HG03108 (cell line): ENCODE results near the gene ADPRS.

ENCODE experiments used
- ATAC-seq: cut with Tn5 transposase; IDR thresholded peaks from one replicate; pipeline ENCODE4 v1.9.1; 2021; ENCODE audit warnings: moderate library complexity; ENCODE audit not compliant: unreplicated experiment

The ADPRS gene

DNA sequence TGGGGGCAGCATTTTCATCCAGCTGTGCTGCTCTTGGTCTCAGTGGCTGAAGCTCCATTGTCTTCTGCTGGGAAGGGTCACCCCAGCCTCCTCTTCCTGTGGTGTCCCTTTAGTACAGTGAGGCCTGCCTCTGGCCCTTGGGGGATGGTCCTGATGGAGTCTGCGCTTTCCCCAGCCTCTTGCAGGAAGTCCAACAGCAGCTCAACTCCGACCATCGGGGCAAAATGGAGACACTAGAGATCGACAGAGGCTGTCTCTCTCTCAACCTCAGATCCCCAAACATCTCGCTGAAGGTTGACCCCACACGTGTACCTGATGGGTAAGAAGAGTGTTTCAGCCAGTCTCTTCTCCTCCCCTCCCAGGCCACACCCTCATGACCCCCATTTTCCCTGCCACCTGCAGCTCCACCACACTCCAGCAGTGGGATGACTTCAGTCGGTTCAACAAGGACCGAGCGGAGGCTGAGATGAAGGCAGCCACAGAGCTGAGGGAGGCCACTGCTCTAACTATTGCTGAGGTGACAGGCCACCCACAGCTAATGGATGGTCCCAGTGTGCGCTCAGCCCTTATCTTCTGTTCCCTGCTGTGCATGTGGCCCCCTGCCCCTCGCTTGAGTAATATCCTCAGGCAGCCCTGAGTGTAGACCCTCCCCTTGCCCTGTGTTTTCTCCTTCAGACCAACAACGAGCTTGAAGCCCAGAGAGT, 2.0 kb upstream of the ADPRS start:
- no peak for ATAC-seq

DNA sequence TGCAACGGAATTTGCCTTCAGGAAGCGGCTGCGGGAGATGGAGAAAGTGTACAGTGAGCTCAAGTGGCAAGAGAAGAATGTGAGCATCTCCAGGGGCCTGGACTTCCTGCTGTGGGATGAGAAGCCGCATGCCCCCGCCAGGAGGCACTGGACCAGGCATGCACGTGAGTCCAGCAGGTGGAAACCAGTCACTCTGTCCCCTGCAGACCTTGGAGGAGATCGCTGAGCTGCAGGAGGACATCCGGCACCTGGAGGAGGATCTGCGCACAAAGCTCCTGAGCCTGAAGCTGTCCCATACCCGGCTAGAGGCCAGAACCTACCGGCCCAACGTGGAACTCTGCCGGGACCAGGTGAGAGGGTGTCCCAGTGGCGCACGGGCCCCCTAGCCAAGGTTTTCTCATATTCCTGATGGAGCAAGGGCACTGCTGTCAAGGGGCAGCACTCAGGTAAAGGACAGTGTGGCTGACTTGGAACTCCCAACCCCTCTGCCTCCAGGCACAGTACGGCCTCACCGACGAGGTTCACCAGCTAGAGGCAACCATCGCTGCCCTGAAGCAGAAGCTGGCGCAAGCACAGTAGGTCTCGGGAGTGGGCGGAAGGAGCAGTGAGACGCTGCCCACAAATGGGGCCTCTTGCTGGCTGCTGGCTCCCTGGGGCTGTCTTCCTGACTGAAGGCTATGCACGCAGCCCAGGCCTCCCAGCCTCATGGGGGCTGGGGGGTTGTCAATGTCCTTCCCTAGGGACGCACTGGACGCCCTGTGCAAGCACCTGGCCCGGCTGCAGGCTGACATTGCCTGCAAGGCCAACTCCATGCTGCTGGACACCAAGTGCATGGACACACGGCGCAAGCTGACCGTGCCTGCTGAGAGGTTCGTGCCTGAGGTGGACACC, 1.2 kb upstream of the ADPRS start:
- no peak for ATAC-seq

DNA sequence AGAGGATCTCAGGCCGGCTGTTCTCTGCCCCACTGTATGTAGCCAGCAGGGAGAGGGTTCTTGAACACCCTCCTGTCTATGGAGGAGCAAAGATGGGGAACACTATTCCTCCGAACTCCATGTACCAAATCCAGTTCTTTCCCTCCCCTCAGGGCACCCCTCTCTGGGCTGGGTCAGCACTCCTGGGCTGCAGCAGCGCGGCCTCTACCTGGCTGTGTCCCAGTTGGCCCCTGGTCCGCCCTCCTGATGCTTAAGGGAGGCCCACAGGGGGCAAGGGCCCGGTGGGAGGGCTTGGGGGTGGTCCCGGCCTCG, 471 bp upstream of the ADPRS start:
- ATAC-seq = no peak

DNA sequence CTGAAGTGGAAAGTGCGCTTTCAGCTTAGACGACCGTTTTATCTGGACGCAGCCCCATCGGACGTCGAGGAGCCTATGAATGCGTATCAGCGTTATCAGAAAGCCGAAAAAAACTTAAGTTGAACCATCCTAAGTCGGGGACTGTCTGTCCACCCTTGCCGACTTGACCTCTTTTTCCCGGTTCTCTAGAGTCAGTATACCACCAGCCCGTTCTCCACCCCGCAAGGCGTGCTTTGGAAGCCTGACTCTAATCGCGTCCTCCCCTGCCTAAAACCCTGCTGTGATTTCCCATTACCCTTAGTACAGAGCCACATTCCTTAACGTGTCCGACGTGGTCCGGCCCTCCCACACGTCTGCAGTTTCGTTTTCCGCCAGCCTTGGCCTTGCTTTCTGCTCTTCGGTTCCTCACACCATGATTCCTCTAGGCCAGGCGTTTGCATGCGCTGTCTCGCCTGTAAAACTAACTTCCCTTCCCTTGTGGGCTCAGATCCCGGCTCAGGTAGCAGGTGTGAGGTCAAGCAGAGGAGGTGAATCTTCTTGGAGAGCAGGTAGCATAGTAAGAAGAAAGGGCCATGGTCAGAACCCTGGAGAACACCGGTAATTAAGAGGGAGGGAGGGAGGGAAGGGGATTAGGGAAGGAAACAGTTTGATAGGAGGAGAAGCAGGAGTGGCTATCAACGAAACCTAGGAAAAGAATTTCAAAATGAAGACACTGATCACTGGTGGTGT, 865 bp downstream of the ADPRS start:
- no peak for ATAC-seq

DNA sequence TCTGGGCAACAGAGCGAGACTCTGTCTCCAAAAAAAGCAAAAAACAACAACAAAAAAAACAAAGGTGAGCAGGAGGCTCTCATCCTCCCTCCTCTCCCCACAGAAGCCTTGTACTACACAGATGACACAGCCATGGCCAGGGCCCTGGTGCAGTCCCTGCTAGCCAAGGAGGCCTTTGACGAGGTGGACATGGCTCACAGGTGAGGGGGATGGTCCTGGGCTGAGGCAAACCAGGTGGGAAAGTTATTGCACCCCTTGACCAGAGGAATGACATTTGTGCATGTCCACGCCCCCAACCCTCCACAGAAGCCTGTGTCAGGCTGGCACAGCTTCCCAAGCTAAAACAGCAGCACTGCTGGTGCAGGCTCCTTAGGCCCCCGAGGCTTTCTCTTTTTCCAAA, 2.4 kb downstream of the ADPRS start:
- ATAC-seq = no peak

DNA sequence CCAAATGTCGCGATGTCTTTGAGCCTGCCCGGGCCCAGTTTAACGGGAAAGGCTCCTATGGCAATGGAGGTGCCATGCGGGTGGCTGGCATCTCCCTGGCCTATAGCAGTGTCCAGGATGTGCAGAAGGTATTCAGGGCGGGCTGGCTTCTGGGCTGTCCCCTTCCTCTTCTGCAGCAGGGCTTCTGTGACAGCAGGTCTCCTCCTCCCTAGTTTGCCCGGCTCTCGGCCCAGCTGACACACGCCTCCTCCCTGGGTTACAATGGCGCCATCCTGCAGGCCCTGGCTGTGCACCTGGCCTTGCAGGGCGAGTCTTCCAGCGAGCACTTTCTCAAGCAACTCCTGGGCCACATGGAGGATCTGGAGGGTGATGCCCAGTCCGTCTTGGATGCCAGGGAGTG, 3.0 kb downstream of the ADPRS start:
- no peak for ATAC-seq

DNA sequence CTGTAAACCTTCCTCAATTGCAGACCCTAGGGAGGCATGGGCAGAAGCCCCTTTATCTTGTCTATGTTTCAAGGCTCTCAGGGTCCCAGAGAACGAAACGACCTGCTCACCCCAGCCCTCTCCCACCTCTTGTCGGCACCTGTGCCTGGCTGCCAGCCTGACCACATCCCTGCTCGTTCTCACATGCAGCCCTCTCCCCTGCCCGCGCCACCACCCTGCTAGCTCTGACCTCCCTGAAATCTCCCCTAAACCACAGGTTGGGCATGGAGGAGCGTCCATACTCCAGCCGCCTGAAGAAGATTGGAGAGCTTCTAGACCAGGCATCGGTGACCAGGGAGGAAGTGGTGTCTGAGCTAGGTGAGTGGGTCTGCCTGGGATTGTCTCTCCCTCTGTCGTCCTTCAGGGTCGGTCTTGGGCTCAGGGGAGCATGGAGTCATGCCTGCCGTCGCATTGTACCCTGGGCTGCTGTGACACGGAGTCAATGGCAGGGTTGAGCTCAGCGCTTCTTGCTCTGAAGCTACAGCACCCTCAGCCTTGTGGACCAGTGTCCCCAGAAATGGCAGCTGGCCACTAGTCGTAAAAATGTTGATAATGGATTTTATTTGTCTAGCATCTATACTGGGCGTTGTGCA, 3.6 kb downstream of the ADPRS start:
- ATAC-seq = no peak

DNA sequence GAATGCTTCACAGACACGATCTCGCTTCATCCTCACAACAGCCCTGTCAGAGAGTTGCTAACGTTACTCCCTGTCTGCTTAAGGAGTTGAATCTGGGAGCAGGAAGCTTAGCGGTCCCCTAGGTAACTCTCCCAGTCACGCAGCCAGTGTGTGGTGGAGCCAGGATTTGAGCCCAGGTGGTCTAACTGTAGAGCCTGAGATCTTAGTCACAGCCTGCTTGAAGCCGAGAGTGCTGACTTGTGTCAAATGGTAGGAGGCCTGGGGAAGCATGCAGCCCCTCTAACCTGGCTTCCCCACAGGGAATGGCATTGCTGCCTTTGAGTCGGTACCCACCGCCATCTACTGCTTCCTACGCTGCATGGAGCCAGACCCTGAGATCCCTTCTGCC, 4.1 kb downstream of the ADPRS start:
- no peak for ATAC-seq

DNA sequence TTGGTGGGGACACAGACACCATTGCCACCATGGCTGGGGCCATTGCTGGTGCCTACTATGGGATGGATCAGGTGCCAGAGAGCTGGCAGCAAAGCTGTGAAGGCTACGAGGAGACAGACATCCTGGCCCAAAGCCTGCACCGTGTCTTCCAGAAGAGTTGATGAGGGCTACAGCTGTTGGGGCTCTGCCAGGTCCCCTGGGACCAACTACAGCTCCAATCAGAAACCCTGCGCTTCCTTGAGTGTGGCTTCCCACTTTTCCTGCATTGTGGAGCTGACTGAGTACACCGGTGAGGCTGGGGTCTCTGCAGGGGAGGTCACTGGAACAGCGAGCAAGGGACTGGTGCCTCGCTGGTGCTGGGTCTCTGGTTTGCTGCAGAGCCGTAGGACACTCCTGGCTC, 4.5 kb downstream of the ADPRS start:
- ATAC-seq = no peak

DNA sequence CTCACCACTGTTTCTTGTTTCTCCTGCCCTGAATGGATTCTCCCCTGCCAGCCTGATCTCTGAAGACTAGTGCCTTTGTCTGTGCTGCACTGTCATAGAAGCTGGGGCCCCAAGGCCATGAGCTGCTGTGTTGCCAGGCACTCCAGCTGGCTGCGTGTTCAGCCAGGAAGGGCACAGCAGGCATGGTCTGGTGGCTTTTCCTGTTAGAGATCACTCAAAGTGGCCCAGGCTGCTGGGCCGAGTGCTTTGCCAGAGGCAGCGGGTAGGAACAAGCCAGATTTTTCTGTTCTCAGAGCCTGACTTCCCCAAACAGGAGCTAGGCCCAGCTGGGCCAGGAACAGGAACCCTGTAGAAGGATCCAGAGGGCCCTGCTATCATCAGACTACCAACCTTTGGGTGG, 5.2 kb downstream of the ADPRS start:
- no peak for ATAC-seq

DNA sequence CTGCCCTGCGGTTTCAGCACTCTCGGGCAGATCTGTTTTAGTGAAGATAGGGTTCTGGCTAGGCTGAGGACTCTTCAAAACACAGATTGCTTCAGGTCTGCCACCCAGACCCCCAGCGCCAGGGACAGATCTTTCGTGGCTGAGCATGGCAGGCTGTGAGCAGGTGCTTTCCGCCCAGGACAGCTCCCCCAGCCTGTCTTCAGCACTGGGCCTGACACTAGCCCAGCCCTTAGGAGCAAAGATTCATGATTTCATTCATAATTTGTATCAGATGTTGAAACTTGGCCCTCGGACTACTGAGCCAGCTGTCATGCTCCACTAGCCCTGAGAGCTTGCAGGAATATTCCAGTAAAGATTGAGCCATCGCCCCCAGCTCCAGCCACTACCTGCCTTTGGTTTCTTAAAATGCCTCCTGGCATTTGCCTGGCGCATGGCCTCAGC, 5.9 kb downstream of the ADPRS start:
- no peak for ATAC-seq

DNA sequence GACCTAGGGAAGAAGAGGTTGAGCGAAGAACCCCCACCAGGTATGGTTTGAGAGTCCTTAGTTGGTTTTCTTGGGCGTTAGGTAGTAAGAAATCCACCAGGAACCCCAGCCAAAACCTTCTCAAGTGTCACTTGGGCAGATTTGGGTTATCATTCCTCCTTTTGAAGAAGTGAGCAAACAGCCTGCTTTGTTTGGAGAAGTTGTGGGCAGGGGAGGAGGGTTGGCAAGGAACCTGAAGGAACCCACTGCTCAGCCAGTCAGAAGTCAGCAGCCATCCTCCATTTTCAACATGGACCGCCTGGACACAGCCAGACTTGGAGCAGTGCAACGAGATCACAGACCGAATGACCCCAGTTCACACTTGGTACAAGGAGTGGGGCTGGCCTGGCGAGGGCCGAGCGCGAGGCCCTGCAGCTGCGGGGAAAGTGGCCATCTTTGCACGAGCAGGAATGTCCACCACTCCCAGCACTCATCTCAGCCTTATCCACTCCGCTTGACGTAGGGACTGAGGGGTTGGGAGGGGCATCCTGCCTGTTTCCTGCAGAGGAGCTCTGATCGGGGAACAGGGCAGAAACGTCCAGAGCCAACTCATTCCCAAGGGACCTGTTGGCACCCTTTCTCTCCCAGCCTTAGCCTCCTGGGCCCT, 7.2 kb downstream of the ADPRS start:
- ATAC-seq = no peak

DNA sequence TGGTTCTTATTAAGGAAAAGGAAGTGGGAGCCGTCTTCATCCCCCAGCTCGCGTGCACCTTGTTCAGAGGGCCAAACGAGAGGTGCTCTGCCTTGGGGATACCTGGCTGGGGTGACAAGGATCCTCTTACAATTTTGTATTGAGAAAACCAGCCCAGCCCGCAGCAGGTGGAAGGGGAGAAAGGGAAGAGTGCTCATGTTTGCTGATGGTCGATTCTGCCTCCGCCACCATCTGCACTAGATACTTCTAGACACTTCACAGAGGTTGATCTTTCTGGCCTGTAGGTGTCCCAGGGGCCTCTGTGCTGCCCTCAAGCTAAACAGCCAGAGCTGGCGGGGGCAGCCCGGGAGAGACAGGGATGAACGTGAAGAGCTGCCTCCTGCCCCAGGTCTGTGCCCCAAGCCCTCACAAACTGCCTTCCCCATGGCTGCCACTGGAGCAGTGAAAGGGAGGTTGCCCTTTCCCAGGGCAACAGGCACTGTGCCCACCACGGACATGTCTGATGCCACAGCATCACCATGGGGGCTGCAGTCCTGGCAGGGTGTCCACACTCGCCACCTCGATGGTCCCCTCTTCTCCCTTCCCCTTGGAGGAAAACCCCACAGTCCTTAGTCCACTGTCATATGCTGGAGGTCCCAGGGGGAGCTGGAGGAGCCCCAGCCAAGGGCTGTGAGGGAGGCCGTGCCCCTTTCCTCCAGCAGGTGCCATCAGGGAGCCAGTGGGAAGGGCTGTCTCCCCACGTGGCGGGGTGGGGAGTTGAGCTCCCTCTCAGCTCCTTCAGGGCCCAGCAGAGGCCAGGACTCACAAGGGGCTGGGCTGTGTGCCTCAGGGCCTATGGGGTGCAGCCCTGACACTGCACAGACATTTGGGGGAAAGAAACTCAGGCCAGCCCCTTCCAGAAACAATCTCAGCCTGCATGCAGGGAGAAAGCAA, 8.1 kb downstream of the ADPRS start:
- no peak for ATAC-seq

DNA sequence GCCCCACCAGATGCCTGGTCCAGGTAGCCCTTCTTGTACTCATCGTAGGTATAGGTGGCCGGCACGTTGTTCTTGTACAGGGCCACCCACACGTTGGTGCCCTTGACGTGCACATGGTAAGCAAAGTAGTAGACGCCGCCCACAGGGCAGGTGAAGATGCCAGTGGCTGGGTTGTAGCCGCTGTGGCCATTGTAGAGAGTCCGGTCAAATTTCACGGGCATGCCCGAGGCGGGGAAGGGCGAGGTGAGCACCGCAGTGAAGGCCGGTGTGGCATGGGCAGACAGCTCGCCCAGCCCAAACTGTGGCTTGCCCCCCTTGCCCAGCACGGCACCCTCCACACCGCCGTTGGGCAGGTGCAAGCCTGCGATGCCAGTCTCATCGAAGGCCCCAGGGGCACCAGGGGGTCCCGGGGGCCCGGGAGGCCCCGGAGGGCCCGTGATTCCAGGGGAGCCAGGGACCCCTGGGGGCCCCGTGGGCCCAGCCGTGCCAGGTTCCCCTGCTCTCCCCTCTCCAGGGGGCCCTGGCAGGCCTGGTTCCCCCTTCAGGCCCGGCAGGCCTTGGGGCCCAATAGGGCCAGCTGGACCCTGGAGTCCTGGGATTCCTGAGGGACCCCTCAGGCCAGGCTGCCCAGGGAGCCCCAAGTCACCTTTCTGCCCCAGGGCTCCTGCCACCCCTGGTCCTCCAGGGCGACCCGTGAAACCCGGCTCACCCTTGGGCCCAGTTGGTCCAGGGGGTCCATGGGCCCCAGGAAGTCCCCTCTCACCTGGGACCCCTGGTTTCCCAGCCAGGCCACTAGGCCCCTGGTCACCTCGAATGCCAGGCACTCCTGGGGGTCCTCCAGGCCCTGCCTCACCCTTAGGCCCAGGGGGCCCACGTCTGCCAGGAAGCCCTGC, 9.2 kb downstream of the ADPRS start:
- no peak for ATAC-seq

DNA sequence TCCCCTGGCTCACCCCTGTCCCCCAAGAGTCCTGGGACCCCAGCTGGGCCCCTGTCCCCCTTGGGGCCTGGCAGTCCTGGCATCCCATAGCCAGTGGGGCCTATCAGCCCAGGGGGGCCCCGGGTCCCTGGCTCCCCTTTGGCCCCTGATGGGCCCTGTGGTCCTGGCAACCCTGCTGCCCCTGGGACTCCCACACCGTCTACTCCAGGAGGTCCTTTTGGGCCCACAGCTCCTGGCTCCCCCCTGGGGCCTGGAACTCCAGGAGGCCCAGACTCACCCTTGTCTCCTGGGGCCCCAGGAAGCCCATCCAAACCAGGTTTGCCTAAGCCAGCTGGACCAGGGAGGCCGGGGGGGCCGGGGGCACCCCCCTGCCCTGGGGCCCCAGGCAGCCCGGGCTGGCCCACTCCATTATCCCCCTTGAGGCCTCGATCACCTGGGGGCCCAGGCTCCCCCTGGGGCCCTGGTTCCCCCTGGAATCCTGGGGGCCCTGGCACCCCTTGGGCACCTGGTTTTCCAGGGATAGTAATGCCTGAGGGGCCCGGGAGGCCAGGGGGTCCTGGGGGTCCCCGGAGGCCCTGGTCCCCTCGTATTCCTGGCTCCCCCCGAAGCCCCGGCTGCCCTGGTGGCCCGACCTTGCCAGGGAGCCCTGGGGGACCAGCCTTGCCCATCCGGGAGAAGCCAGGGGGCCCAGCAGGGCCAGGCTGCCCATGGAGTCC, 10.1 kb downstream of the ADPRS start:
- ATAC-seq = no peak

DNA sequence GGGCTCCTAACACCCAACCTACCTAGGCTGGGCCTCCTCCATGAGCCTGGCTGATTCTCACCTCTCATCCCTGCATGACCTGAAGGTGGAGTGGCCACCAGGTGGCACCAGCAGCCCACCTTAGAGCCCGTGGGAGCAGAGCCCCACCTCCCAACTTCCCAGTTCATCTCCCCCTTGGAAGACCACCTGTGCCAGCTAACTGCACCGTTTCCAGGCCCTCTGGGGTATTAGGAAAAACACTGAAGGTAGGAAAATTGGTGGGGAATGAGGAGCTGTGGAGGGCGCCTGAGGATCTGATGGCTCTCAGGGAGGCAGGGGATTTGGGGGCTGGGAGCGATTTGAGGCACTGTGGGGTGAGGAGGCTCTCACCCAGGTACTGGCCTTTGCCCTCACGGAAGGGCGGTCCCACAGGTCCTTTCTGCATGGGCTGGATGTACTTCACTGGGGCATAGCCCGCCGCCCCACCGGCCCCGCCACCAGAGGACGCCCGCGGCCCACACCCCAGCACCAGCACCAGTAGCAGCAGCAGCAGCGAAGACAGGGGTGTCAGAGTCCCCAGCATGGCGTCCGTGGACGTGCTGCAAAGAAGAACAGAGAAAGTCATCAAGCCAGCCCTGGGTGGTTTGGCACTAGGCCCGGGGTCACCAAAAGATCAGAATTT, 11.1 kb downstream of the ADPRS start:
- ATAC-seq = no peak

DNA sequence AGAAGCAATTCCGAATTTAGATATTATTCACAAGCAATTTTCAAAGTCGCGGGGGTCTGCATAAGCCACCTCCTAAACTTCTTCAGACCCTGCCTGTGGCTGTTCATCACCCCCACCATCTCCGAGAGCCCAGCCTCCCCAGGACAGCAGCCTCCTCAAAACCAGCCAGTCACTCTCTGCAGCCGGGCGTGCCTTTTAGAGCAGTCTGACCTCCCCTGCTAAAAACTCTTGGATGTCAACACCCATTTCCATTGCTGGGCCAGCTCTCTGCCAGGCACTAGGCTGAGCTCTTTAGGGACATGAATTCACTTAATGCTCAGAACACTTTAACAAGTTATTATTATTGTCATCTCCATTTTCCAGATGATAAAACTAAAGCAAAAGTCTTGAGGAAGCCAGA, 11.7 kb downstream of the ADPRS start:
- ATAC-seq = no peak

DNA sequence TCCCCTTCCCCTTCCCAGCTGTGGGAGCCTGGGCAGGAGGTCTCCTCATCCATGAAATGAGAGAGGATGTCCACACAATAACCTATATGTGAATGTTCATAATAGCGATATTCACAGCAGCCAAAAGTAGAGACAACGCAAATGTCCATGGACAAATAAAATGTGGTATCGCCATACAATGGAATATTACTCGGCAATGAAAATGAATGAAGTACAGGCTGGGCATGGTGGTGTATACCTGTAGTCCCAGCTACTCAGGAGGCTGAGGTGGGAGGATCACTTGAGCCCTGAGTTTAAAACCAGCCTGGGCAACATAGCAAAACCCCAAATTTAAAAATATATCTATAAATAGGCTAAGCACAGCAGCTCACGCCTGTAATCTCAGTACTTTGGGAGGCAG, 12.9 kb downstream of the ADPRS start:
- no peak for ATAC-seq
